SK-N-SH (cell line): ENCODE results near the gene PDGFRA.

Experiments
- CTCF ChIP-seq: fragments of 200-600 bp; sonication (generic); IDR thresholded peaks from 2 replicates; pipeline ENCODE4 v1.6.1; 2017; ENCODE audit warnings: antibody characterized with exemption, mild to moderate bottlenecking, moderate library complexity
- EP300 ChIP-seq, 2 experiments: IDR thresholded peaks; 2 replicates each; pipeline versions ENCODE4 v1.4.0 to v1.6.1; 2012; ENCODE audit warnings: borderline replicate concordance in 1 of 2, low read depth in 1 of 2, low read length in 1 of 2
- MXI1 ChIP-seq: IDR thresholded peaks from 2 replicates; pipeline ENCODE4 v1.6.1; 2012; ENCODE audit warnings: mild to moderate bottlenecking, low read depth, low read length, improper control_type of control experiment
- POLR2AphosphoS5 ChIP-seq: IDR thresholded peaks from 2 replicates; pipeline ENCODE4 v1.6.1; 2012; ENCODE audit warnings: low read depth, low read length
- RAD21 ChIP-seq: IDR thresholded peaks from 2 replicates; pipeline ENCODE4 v1.6.1; 2012; ENCODE audit warnings: mild to moderate bottlenecking, low read length
- RCOR1 ChIP-seq: fragments of 150-350 bp; IDR thresholded peaks from 2 replicates; pipeline ENCODE4 v1.6.1; 2017; ENCODE audit warnings: antibody characterized with exemption, low read length
- SIN3A ChIP-seq: IDR thresholded peaks from 2 replicates; pipeline ENCODE4 v1.6.1; 2012; ENCODE audit warnings: low read depth, mild to moderate bottlenecking, low read length, moderate library complexity, borderline replicate concordance
- TAF1 ChIP-seq: IDR thresholded peaks from 2 replicates; pipeline ENCODE4 v1.6.1; 2012; ENCODE audit warnings: low read depth, mild to moderate bottlenecking, low read length, moderate library complexity, borderline replicate concordance
- YY1 ChIP-seq: IDR thresholded peaks from 2 replicates; pipeline ENCODE4 v1.4.0; 2012; ENCODE audit warnings: low read depth, mild to moderate bottlenecking
- TF ChIP-seq, protein P1 (sequence below): IDR thresholded peaks from 2 replicates; pipeline ENCODE4 v1.4.0; 2012; ENCODE audit warnings: low read depth, borderline replicate concordance
- TF ChIP-seq, protein P2 (sequence below): IDR thresholded peaks from 2 replicates; pipeline ENCODE4 v1.4.0; 2012; ENCODE audit warnings: low read depth, borderline replicate concordance
- TF ChIP-seq, protein P3 (sequence below): IDR thresholded peaks from 2 replicates; pipeline ENCODE4; 2012

- no peak for TF ChIP-seq TAF1
- no peak for TF ChIP-seq EP300 (IDR thresholded peaks at IDR 0.05; ENCODE audit: borderline replicate concordance in 1 of 2, low read depth in 1 of 2, low read length in 1 of 2)
- no peak for TF ChIP-seq CTCF
- TF ChIP-seq SIN3A, result no peak
- TF ChIP-seq, protein P1, sequence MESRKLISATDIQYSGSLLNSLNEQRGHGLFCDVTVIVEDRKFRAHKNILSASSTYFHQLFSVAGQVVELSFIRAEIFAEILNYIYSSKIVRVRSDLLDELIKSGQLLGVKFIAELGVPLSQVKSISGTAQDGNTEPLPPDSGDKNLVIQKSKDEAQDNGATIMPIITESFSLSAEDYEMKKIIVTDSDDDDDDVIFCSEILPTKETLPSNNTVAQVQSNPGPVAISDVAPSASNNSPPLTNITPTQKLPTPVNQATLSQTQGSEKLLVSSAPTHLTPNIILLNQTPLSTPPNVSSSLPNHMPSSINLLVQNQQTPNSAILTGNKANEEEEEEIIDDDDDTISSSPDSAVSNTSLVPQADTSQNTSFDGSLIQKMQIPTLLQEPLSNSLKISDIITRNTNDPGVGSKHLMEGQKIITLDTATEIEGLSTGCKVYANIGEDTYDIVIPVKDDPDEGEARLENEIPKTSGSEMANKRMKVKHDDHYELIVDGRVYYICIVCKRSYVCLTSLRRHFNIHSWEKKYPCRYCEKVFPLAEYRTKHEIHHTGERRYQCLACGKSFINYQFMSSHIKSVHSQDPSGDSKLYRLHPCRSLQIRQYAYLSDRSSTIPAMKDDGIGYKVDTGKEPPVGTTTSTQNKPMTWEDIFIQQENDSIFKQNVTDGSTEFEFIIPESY, result no peak
- peak; percentile 42; the same call in 1 of the 2 replicates for TF ChIP-seq MXI1
- no peak for TF ChIP-seq YY1
- TF ChIP-seq POLR2AphosphoS5, result no peak
- TF ChIP-seq, protein P2, sequence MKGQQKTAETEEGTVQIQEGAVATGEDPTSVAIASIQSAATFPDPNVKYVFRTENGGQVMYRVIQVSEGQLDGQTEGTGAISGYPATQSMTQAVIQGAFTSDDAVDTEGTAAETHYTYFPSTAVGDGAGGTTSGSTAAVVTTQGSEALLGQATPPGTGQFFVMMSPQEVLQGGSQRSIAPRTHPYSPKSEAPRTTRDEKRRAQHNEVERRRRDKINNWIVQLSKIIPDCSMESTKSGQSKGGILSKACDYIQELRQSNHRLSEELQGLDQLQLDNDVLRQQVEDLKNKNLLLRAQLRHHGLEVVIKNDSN, result no peak
- no peak for TF ChIP-seq RAD21
- no peak for TF ChIP-seq RCOR1
- TF ChIP-seq, protein P3, sequence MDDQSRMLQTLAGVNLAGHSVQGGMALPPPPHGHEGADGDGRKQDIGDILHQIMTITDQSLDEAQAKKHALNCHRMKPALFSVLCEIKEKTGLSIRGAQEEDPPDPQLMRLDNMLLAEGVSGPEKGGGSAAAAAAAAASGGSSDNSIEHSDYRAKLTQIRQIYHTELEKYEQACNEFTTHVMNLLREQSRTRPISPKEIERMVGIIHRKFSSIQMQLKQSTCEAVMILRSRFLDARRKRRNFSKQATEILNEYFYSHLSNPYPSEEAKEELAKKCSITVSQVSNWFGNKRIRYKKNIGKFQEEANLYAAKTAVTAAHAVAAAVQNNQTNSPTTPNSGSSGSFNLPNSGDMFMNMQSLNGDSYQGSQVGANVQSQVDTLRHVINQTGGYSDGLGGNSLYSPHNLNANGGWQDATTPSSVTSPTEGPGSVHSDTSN, result no peak
Observed at GRCh38 chr4:54229631-54230483, 764 bp downstream of the PDGFRA start.
